ENCODE results near the gene PCSK6.

- TF ChIP-seq EP300 (IDR thresholded peaks at IDR 0.05): no peak
- TF ChIP-seq, protein P1, sequence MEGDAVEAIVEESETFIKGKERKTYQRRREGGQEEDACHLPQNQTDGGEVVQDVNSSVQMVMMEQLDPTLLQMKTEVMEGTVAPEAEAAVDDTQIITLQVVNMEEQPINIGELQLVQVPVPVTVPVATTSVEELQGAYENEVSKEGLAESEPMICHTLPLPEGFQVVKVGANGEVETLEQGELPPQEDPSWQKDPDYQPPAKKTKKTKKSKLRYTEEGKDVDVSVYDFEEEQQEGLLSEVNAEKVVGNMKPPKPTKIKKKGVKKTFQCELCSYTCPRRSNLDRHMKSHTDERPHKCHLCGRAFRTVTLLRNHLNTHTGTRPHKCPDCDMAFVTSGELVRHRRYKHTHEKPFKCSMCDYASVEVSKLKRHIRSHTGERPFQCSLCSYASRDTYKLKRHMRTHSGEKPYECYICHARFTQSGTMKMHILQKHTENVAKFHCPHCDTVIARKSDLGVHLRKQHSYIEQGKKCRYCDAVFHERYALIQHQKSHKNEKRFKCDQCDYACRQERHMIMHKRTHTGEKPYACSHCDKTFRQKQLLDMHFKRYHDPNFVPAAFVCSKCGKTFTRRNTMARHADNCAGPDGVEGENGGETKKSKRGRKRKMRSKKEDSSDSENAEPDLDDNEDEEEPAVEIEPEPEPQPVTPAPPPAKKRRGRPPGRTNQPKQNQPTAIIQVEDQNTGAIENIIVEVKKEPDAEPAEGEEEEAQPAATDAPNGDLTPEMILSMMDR (IDR thresholded peaks at IDR 0.05): no peak
These were observed 219.9 kb downstream of the PCSK6 start for GRCh38 chr15:101269479-101270223.
